ENCODE measurements around the gene KIFC3.

KIFC3 gene

DNA sequence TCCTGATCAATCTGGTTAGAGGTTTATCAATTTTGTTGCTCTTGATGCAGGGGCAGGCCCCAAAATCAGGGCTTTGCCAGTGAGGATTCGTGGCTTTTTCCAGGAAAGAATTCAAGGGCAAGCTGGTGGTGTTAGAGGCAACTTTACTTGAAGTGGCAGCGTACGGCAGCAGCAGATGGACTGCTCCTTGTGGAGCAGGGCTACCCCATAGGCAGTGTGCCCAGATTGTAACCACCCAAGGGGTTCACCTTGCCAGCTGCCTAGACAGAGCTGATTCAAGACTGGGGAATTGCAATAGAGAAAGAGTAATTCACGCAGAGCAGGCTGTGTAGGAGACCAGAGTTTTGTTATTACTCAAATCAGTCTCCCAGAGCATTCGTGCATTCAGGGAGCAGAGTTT, 90.9 kb downstream of the KIFC3 start:
- DNase-seq: no peak

DNA sequence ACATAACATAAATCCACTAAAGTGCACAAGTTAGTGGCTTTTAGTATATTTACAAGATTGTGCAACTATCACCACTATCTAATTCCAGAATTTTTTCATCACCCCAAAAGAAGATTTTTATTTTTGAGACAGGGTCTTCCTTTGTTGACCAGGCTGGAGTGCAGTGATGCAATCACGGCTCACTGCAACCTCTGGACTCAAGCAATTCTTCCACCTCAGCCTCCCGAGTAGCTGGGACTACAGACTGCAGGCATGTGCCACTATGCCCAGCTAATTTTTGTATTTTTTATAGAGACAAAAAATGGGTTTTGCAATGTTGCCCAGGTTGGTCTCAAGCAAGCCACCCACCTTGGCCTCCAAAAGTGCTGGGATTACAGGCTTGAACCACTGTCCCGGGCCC, 92.6 kb downstream of the KIFC3 start:
- DNase-seq: no peak

All from bone marrow (tissue), 2 donors.